GM12878 (cell line): ENCODE measurements around the gene GJD2.

Source experiments
- BRCA1 ChIP-seq: IDR thresholded peaks from 2 replicates; pipeline ENCODE4 v1.6.1; 2011; ENCODE audit warnings: low read depth, low read length, improper control_type of control experiment
- CEBPB ChIP-seq, 2 experiments: fragments of 150-350 bp in 1 of 2; IDR thresholded peaks; 2 replicates each; pipeline ENCODE4 v1.6.1; 2012 to 2014; ENCODE audit warnings: low read depth in 2 of 2, low read length in 2 of 2, borderline replicate concordance in 1 of 2, inconsistent platforms in 1 of 2
- CREM ChIP-seq: IDR thresholded peaks from 2 replicates; pipeline ENCODE4 v1.6.1; 2014; ENCODE audit warnings: antibody characterized with exemption, low read depth
- POLR2A ChIP-seq: IDR thresholded peaks from 2 replicates; pipeline ENCODE4 v1.6.1; 2011; ENCODE audit warnings: low read depth, mild to moderate bottlenecking, low read length
- RAD21 ChIP-seq: IDR thresholded peaks from 2 replicates; pipeline ENCODE4 v1.6.1; 2011; ENCODE audit warnings: mild to moderate bottlenecking, low read depth, low read length, moderate library complexity; ENCODE audit not compliant: insufficient read depth
- TAF1 ChIP-seq: IDR thresholded peaks from 2 replicates; pipeline ENCODE4 v1.6.1; 2011; ENCODE audit warnings: mild to moderate bottlenecking, low read depth, low read length, borderline replicate concordance
- TCF7 ChIP-seq: IDR thresholded peaks from 2 replicates; pipeline ENCODE4 v1.6.1; 2014; ENCODE audit warnings: antibody characterized with exemption, borderline replicate concordance
- TF ChIP-seq, protein P1 (sequence below), 3 experiments: IDR thresholded peaks in 2 of 3; conservative IDR thresholded peaks in 1 of 3; 2 replicates each; pipeline ENCODE4 v1.5.1; 2011; ENCODE audit warnings: low read depth in 3 of 3, low read length in 3 of 3, mild to moderate bottlenecking in 3 of 3, control low read depth in 2 of 3, moderate library complexity in 2 of 3, inconsistent platforms in 1 of 3, mixed read lengths in 1 of 3; ENCODE audit not compliant: control insufficient read depth in 2 of 3, insufficient read depth in 1 of 3; ENCODE audit errors: extremely low read depth in 1 of 3
- TF ChIP-seq, protein P2 (sequence below): IDR thresholded peaks from 2 replicates; pipeline ENCODE4 v1.6.1; 2012; ENCODE audit warnings: low read length, inconsistent platforms

DNA sequence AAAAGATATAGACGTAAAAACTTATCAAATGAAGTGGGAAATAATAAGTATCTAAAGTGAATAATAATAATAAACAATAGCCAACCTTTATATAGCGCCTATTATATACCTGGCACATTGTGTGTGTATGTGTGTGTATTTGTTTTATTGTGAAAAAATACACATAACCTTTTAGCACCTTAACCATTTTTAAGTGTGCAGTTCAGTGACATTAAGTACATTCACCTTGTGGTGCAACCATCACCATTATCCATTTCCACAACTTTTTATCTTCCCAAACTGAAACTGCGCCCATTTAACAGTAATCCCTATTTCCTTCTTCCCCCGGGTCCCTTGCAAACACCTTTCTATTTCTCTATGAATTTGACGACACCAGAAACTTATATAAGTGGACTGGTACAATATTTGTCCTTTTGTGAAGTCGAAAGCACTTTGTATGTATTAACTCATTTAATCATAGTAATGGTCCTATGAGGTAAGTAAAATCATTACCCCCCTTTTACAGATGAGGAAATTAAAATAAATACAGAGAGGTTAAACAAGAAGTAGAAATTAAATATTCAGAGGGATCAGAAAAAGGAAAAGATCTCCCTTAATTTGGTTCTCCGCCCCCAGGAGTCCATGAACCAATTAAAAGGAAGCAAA, 33.5 kb downstream of the GJD2 start:
- TF ChIP-seq BRCA1 (no peak), RAD21 (no peak), CEBPB (IDR thresholded peaks at IDR 0.05; ENCODE audit: borderline replicate concordance in 1 of 2, low read depth in 2 of 2, low read length in 2 of 2) (no peak), POLR2A (no peak), CREM (no peak), TCF7 (no peak), TAF1 (no peak)
- TF ChIP-seq, protein P1, sequence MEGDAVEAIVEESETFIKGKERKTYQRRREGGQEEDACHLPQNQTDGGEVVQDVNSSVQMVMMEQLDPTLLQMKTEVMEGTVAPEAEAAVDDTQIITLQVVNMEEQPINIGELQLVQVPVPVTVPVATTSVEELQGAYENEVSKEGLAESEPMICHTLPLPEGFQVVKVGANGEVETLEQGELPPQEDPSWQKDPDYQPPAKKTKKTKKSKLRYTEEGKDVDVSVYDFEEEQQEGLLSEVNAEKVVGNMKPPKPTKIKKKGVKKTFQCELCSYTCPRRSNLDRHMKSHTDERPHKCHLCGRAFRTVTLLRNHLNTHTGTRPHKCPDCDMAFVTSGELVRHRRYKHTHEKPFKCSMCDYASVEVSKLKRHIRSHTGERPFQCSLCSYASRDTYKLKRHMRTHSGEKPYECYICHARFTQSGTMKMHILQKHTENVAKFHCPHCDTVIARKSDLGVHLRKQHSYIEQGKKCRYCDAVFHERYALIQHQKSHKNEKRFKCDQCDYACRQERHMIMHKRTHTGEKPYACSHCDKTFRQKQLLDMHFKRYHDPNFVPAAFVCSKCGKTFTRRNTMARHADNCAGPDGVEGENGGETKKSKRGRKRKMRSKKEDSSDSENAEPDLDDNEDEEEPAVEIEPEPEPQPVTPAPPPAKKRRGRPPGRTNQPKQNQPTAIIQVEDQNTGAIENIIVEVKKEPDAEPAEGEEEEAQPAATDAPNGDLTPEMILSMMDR (IDR thresholded peaks at IDR 0.05 in 2 of 3, conservative IDR thresholded peaks at IDR 0.05 in 1 of 3; ENCODE audit: control insufficient read depth in 2 of 3, extremely low read depth in 1 of 3, insufficient read depth in 1 of 3, low read depth in 3 of 3, low read length in 3 of 3): no peak
- TF ChIP-seq, protein P2, sequence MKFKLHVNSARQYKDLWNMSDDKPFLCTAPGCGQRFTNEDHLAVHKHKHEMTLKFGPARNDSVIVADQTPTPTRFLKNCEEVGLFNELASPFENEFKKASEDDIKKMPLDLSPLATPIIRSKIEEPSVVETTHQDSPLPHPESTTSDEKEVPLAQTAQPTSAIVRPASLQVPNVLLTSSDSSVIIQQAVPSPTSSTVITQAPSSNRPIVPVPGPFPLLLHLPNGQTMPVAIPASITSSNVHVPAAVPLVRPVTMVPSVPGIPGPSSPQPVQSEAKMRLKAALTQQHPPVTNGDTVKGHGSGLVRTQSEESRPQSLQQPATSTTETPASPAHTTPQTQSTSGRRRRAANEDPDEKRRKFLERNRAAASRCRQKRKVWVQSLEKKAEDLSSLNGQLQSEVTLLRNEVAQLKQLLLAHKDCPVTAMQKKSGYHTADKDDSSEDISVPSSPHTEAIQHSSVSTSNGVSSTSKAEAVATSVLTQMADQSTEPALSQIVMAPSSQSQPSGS: no peak
